Fibroblast of lung (primary cell): ENCODE results near the gene PCDHA8. TPM values are rescaled to one million over a fixed set of nuclear protein-coding genes. Genes with fewer than 3 reads are reported as not detected.
"Not testable (repeated sequence)": the region's sequence is repeated elsewhere in the genome, so short reads cannot be mapped to it uniquely, and the experiment has no call there.

Experiments
- DNase-seq, 2 donors: peaks; one replicate each; pipeline versions ENCODE4 v3.0.0 to v3.0.0-alpha.2; 2010; ENCODE audit warnings: low read depth in 2 of 2
- H2AFZ ChIP-seq: 2 replicates; pipeline ENCODE4 v1.5.1; 2012; ENCODE audit warnings: low read length, control low read depth, inconsistent platforms
- H3K27ac ChIP-seq: 2 replicates; pipeline ENCODE4 v1.5.1; 2011; ENCODE audit warnings: low read length, control low read depth; ENCODE audit not compliant: insufficient read depth
- H3K27me3 ChIP-seq: 2 replicates; pipeline ENCODE4 v1.5.1; 2011; ENCODE audit warnings: mild to moderate bottlenecking, low read length; ENCODE audit not compliant: control insufficient read depth, insufficient read depth
- H3K36me3 ChIP-seq: 2 replicates; pipeline ENCODE4 v1.5.1; 2011; ENCODE audit warnings: low read length; ENCODE audit not compliant: control insufficient read depth, insufficient read depth
- H3K4me1 ChIP-seq: 2 replicates; pipeline ENCODE4 v1.5.1; 2011; ENCODE audit warnings: low read length; ENCODE audit not compliant: control insufficient read depth, insufficient read depth; ENCODE audit errors: extremely low read depth
- H3K4me2 ChIP-seq: 2 replicates; pipeline ENCODE4 v1.5.1; 2011; ENCODE audit warnings: low read length, control low read depth; ENCODE audit not compliant: insufficient read depth; ENCODE audit errors: extremely low read depth
- H3K4me3 ChIP-seq, 4 experiments: fragments of 200-600 bp in 1 of 4; sonication (generic) in 1 of 4; replicated peaks in 1 of 4; 2 replicates each; pipeline ENCODE4 v1.5.1; 2011 to 2016; ENCODE audit warnings: low read length in 4 of 4, low read depth in 3 of 4, mild to moderate bottlenecking in 3 of 4, control low read depth in 2 of 4, inconsistent platforms in 1 of 4, mixed read lengths in 1 of 4; ENCODE audit not compliant: insufficient read depth in 1 of 4; ENCODE audit errors: control extremely low read depth in 1 of 4
- H3K79me2 ChIP-seq: 2 replicates; pipeline ENCODE4 v1.5.1; 2012; ENCODE audit warnings: mild to moderate bottlenecking, low read length, inconsistent platforms; ENCODE audit not compliant: control insufficient read depth, insufficient read depth
- H3K9ac ChIP-seq: 2 replicates; pipeline ENCODE4 v1.5.1; 2011; ENCODE audit warnings: mild to moderate bottlenecking, low read length, control low read depth; ENCODE audit not compliant: insufficient read depth
- H3K9me3 ChIP-seq: 2 replicates; pipeline ENCODE4 v1.5.1; 2012; ENCODE audit warnings: low read depth, low read length; ENCODE audit not compliant: control insufficient read depth, insufficient read depth
- H4K20me1 ChIP-seq: 2 replicates; pipeline ENCODE4 v1.5.1; 2011; ENCODE audit warnings: low read length; ENCODE audit not compliant: control insufficient read depth, insufficient read depth; ENCODE audit errors: extremely low read depth
- EZH2 ChIP-seq: IDR thresholded peaks from 2 replicates; pipeline ENCODE4 v1.5.1; 2012; ENCODE audit warnings: low read length, control low read depth, mild to moderate bottlenecking; ENCODE audit errors: missing control alignments
- polyA plus RNA-seq, 2 donors: library from polyadenylated mRNA; depleted of rRNA in 1 of 2; stranded (reverse) in 1 of 2; unstranded in 1 of 2; fragments of >200 nt; gene quantifications; 2 replicates each; pipeline ENCODE4 v1.2.1, GENCODE V29; 2011 to 2012; ENCODE audit warnings: missing spikeins in 1 of 2
- total RNA-seq: library from RNA; depleted of rRNA; stranded (reverse); fragments of >200 nt; gene quantifications from 2 replicates; pipeline ENCODE4 v1.2.1, GENCODE V29; 2014
- TF ChIP-seq, protein P1 (sequence below), 2 donors: IDR thresholded peaks in 1 of 2; conservative IDR thresholded peaks in 1 of 2; 1 replicate in 1 of 2; 2 replicates in 1 of 2; pipeline ENCODE4 v1.5.1; 2011 to 2012; ENCODE audit warnings: low read length in 2 of 2, control low read depth in 1 of 2, inconsistent platforms in 1 of 2, low read depth in 1 of 2, mild to moderate bottlenecking in 1 of 2

The PCDHA8 gene
- total and polyA plus RNA-seq, 2 donors (not counting 1 experiment from before 2014, with no cell fraction given) = 0.33 TPM

DNA sequence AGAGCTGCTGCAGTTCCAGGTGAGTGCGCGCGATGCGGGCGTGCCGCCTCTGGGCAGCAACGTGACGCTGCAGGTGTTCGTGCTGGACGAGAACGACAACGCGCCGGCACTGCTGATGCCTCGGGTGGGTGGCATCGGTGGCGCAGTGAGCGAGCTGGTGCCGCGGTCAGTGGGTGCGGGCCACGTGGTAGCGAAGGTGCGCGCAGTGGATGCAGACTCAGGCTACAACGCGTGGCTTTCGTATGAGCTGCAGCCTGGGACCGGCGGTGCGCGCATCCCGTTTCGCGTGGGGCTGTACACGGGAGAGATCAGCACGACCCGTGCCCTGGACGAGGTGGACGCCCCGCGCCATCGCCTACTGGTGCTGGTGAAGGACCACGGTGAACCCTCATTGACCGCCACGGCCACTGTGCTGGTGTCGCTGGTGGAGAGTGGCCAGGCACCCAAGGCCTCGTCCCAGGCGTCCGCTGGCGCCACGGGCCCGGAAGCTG lies 38.2 kb upstream of the PCDHA8 start:
- Histone ChIP-seq H3K27ac (no peak overlapping the region), H3K4me2 (no peak overlapping the region), H3K27me3 (no peaks in the 10 kb centered on the region), H3K4me1 (no peaks in the 10 kb centered on the region), H4K20me1 (no peaks in the 10 kb centered on the region), H3K36me3 (no peaks in the 10 kb centered on the region), H3K9ac (no peak overlapping the region), H2AFZ (no peak overlapping the region), H3K9me3 (no peaks in the 10 kb centered on the region), H3K79me2 (no peaks in the 10 kb centered on the region), H3K4me3 (no peak overlapping the region)
- TF ChIP-seq, protein P1, sequence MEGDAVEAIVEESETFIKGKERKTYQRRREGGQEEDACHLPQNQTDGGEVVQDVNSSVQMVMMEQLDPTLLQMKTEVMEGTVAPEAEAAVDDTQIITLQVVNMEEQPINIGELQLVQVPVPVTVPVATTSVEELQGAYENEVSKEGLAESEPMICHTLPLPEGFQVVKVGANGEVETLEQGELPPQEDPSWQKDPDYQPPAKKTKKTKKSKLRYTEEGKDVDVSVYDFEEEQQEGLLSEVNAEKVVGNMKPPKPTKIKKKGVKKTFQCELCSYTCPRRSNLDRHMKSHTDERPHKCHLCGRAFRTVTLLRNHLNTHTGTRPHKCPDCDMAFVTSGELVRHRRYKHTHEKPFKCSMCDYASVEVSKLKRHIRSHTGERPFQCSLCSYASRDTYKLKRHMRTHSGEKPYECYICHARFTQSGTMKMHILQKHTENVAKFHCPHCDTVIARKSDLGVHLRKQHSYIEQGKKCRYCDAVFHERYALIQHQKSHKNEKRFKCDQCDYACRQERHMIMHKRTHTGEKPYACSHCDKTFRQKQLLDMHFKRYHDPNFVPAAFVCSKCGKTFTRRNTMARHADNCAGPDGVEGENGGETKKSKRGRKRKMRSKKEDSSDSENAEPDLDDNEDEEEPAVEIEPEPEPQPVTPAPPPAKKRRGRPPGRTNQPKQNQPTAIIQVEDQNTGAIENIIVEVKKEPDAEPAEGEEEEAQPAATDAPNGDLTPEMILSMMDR (conservative IDR thresholded peaks at IDR 0.05 in 1 of 2, IDR thresholded peaks at IDR 0.05 in 1 of 2; ENCODE audit: low read depth in 1 of 2, low read length in 2 of 2) = no peak
- TF ChIP-seq EZH2 = no peak
- DNase-seq = no peak

DNA sequence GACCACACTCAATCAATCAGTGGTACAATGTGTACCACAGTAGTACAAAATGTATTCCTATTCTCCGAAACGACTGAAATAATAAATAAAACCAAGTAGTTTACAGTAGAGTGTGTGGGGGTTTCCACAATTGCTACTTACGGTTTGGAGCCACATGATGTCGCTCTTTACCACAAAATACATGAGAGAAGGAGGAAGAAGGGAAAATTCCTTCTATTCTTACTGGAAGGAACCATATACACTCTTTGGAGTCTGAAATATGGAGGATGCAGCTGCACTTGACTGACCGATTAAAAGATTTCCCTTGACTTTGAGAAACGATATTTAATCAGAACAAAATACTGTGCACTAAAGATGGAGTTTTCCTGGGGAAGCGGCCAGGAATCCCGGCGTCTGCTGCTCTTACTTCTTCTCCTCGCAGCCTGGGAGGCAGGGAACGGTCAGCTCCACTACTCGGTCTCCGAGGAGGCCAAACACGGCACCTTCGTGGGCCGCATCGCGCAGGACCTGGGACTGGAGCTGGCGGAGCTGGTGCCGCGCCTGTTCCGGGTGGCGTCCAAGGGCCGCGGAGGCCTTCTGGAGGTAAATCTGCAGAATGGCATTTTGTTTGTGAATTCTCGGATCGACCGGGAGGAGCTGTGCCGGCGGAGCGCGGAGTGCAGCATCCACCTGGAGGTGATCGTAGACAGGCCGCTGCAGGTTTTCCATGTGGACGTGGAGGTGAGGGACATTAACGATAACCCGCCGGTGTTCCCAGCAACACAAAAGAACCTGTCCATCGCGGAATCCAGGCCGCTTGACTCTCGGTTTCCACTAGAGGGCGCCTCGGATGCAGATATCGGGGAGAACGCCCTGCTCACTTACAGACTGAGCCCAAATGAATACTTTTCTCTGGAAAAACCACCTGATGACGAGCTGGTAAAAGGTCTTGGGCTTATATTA lies 33.9 kb upstream of the PCDHA8 start, which contains the start of gene PCDHA4:
Gene PCDHA4 (plus strand): TSS at position 235 of the 942 bp plus-strand sequence.
- Histone ChIP-seq H3K4me1 (no peaks in the 10 kb centered on the region), H3K36me3 (no peaks in the 10 kb centered on the region), H3K79me2 (no peaks in the 10 kb centered on the region), H2AFZ (peak within 1 kb of the TSS; percentile 20), H4K20me1 (no peaks in the 10 kb centered on the region), H3K27me3 (no peaks in the 10 kb centered on the region), H3K27ac (no peak within 1 kb of the TSS), H3K4me3 (peak within 1 kb of the TSS in 1 of 4 experiments; percentile 44), H3K4me2 (peak within 1 kb of the TSS; percentile 44), H3K9me3 (no peaks in the 10 kb centered on the region), H3K9ac (no peak within 1 kb of the TSS)
- TF ChIP-seq, protein P1 (conservative IDR thresholded peaks at IDR 0.05 in 1 of 2, IDR thresholded peaks at IDR 0.05 in 1 of 2; ENCODE audit: low read depth in 1 of 2, low read length in 2 of 2) = peak; percentile 2 to 30
- TF ChIP-seq EZH2 = no peak
- DNase-seq = no peak

DNA sequence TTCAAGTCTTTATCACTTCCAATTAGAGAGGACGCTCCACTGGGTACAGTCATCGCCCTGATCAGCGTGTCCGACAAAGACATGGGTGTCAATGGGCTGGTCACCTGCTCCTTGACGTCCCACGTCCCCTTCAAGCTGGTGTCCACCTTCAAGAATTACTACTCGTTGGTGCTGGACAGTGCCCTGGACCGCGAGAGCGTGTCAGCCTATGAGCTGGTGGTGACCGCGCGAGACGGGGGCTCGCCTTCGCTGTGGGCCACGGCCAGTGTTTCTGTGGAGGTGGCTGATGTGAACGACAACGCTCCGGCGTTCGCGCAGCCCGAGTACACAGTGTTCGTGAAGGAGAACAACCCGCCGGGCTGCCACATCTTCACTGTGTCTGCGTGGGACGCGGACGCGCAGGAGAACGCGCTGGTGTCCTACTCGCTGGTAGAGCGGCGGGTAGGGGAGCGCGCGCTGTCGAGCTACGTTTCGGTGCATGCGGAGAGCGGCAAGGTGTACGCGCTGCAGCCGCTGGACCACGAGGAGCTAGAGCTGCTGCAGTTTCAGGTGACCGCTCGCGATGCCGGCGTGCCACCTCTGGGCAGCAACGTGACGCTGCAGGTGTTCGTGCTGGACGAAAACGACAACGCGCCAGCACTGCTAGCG lies 32.6 kb upstream of the PCDHA8 start:
- not testable (repeated sequence) for H3K36me3 ChIP-seq, H2AFZ ChIP-seq, DNase-seq

More for the DNA sequence above, 32.6 kb upstream of the PCDHA8 start:
- not testable (repeated sequence) for H3K9ac ChIP-seq, H3K79me2 ChIP-seq, H3K9me3 ChIP-seq, H3K4me2 ChIP-seq, H3K4me1 ChIP-seq, H4K20me1 ChIP-seq, H3K27ac ChIP-seq, H3K27me3 ChIP-seq, H3K4me3 ChIP-seq
